ENCODE measurements around the gene SLC22A17.
"Not testable (repeated sequence)": the region's sequence is repeated elsewhere in the genome, so short reads cannot be mapped to it uniquely, and the experiment has no call there.

Gene SLC22A17

GRCh38 chr14:23352506-23353432, at the start of gene SLC22A17:
SLC22A17 (minus strand) TSS chr14:23352887.
- peak in 50 of 51 donors; percentile 28 to 94 (median 84) for DNase-seq

GRCh38 chr14:23401291-23401690, 48.6 kb upstream of the SLC22A17 start:
- DNase-seq = no peak

GRCh38 chr14:23400496-23401149, 47.9 kb upstream of the SLC22A17 start:
- DNase-seq = not testable (repeated sequence)

GRCh38 chr14:23399591-23399990, 46.9 kb upstream of the SLC22A17 start:
- no peak for DNase-seq

GRCh38 chr14:23399136-23399535, 46.4 kb upstream of the SLC22A17 start:
- DNase-seq = no peak

GRCh38 chr14:23398348-23398747, 45.7 kb upstream of the SLC22A17 start:
- DNase-seq = no peak

GRCh38 chr14:23396781-23397407, 44.2 kb upstream of the SLC22A17 start:
- DNase-seq = no peak

- DNase-seq = no peak
Observed at GRCh38 chr14:23396126-23396525, 43.4 kb upstream of the SLC22A17 start.

- DNase-seq = no peak
Observed at GRCh38 chr14:23392613-23393012, 39.9 kb upstream of the SLC22A17 start.

GRCh38 chr14:23389871-23390270, 37.2 kb upstream of the SLC22A17 start:
- DNase-seq = not testable (repeated sequence)

- DNase-seq = no peak
Observed at GRCh38 chr14:23389396-23389795, 36.7 kb upstream of the SLC22A17 start.

- no peak for DNase-seq
Observed at GRCh38 chr14:23388996-23389395, 36.3 kb upstream of the SLC22A17 start.

GRCh38 chr14:23387916-23388882, 35.5 kb upstream of the SLC22A17 start:
- DNase-seq = no peak

- DNase-seq = no peak
Observed at GRCh38 chr14:23386999-23387398, 34.3 kb upstream of the SLC22A17 start.

- not testable (repeated sequence) for DNase-seq
Observed at GRCh38 chr14:23386266-23386657, 33.6 kb upstream of the SLC22A17 start.

- DNase-seq = no peak
Observed at GRCh38 chr14:23385642-23386265, 33.1 kb upstream of the SLC22A17 start.

GRCh38 chr14:23385244-23385641, 32.6 kb upstream of the SLC22A17 start:
- DNase-seq = peak in 1 of 51 donors; percentile 15

GRCh38 chr14:23384364-23385080, 31.8 kb upstream of the SLC22A17 start:
- DNase-seq = no peak

- DNase-seq = no peak
Observed at GRCh38 chr14:23382731-23383440, 30.2 kb upstream of the SLC22A17 start.
